RWPE1 (cell line): ENCODE results near the gene UNC5C.
A peak's percentile ranks its signal among the peaks of the same experiment; 100 is the strongest.

ENCODE experiments used
- CTCF ChIA-PET: fragments of 350-600 bp; sonication (Branson Sonifier 250); formaldehyde crosslinking; extraction: SDS; loops from one replicate; lab custom pipeline; 2021; lab: Yijun Ruan, JAX
- POLR2A ChIA-PET: fragments of 400-600 bp; formaldehyde crosslinking; extraction: SDS; loops from one replicate; lab custom pipeline; 2020; ENCODE audit warnings: antibody characterized with exemption; ENCODE audit not compliant: low non-redundant PET; lab: Yijun Ruan, JAX
- DNase-seq: peaks from one replicate; pipeline ENCODE4 v3.0.0; 2012; ENCODE audit warnings: low spot score
- H3K27ac ChIP-seq: fragments of 450-650 bp; 2 replicates; pipeline ENCODE4 v1.5.1; 2017
- TF ChIP-seq, protein P1 (sequence below): fragments of 450-650 bp; conservative IDR thresholded peaks from 2 replicates; pipeline ENCODE4 v1.5.1; 2017; ENCODE audit warnings: low read depth, mild to moderate bottlenecking

The UNC5C gene

DNA sequence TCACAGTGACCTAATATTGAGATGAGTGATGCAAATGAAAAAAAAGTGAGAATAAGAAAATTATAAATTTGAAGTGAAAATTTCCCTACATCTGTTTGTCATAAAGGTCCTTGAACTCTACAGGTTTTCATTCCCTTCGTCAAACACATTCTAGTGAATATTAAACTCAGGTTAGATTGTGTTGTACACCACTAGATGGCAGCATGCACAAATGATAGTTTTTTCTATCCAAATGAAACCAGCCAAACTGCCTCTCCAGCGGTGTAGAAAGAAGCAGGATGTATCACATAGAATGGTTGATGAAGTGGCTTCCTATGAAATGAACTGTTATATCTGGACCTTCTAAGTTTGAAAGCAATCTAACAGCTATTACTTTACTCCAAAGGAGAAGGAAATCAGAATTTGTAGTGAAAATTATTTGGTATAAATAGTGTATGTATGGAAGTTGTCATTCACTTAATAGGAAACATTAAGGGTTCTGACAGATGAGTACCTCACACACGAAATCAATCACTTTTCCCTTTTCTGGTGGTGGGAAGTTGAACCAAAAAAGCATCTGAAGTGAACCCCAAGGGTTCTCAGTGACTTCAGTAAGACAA, 382.7 kb downstream of the UNC5C start:
- ChIA-PET POLR2A (no interaction called here), CTCF (interaction anchor here (0.6 kb wide), 1 partner anchor 19 kb away, joined by 3 read pairs; no protein-coding TSS in a partner anchor)
- peak; percentile 48 for DNase-seq
- TF ChIP-seq, protein P1, sequence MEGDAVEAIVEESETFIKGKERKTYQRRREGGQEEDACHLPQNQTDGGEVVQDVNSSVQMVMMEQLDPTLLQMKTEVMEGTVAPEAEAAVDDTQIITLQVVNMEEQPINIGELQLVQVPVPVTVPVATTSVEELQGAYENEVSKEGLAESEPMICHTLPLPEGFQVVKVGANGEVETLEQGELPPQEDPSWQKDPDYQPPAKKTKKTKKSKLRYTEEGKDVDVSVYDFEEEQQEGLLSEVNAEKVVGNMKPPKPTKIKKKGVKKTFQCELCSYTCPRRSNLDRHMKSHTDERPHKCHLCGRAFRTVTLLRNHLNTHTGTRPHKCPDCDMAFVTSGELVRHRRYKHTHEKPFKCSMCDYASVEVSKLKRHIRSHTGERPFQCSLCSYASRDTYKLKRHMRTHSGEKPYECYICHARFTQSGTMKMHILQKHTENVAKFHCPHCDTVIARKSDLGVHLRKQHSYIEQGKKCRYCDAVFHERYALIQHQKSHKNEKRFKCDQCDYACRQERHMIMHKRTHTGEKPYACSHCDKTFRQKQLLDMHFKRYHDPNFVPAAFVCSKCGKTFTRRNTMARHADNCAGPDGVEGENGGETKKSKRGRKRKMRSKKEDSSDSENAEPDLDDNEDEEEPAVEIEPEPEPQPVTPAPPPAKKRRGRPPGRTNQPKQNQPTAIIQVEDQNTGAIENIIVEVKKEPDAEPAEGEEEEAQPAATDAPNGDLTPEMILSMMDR = peak; percentile 62
- no peak overlapping the region for H3K27ac ChIP-seq

DNA sequence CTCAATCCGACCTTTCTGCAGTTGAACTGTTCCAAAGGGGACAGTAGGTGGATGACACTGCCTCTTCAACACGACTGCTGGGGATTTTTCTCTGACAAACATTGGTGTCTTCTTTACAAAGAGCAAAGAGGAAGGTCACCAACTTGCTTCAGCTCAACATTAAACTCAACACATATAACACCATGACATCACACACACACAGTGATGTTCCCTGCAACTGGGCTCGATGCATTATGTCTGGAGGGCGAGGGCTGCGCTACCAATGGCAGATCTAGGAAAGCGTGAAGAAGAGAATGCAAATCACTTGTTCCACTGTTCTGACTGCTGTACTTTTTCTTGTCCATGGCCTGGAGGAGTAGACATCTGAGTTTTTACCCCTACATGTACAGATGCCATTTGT, 385.9 kb downstream of the UNC5C start:
- ChIA-PET POLR2A (no interaction called here), CTCF (interaction anchor here (0.6 kb wide), 1 partner anchor 313 kb away, joined by 3 read pairs; no protein-coding TSS in a partner anchor)
- H3K27ac ChIP-seq = no peak overlapping the region
- TF ChIP-seq, protein P1 = no peak
- no peak for DNase-seq

DNA sequence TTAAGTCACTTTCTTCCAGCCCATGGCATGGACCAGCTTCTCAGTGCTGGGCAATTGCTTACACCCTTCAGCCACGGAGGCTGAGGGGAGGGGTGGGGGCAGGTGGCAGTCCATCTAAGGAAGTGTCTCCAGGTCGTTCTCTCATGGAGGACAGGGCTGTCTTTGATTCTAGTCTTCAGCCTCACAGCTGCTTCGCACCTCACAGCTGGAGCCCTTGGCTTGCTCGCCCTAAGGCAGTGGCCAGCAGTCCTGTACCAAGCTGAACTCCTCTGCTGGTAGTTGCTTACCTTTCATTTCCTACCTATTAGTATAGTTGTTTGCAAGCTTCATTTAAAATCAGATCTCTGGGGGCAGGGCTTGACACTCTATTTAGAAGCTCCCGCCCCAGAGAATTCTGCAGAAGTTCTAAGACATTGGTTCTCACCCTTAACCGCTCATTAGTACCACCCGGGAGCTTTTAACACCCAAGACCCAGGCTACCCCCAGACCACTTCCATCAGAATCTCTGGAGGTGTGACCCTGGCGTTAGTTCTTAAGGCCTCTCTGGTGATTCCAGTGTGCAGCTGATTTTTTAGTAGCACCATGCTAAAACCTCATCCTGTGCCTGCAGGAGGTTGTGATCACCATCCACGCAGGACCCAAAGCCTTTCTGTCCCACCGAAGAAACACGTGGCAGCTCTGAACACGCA, 386.8 kb downstream of the UNC5C start:
- no peak for DNase-seq
- CTCF ChIA-PET = interaction anchor here (0.6 kb wide), 1 partner anchor 292 kb away, joined by 4 read pairs; no protein-coding TSS in a partner anchor
- TF ChIP-seq, protein P1 = no peak
- POLR2A ChIA-PET = no interaction called here
- no peak overlapping the region for H3K27ac ChIP-seq

DNA sequence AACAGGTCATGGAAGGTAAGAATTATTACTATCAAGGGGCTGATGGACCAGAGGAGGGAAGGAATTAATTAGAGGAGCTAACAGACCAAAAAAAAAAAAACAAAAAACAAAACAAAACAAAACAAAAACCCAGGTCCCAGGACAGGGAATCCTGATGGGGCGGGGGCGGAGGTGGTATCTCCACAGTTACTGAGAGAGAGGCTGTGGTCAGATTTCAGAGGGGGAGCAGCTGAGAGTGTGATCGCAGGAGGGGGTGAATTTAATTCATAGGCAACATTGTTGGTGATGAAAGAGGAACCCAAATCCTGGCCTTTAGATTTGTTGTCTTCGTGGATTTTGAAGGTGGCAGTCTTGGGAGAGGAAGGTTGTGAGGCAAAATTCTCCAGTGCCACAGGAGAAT, 389.4 kb downstream of the UNC5C start:
- H3K27ac ChIP-seq = no peak overlapping the region

DNA sequence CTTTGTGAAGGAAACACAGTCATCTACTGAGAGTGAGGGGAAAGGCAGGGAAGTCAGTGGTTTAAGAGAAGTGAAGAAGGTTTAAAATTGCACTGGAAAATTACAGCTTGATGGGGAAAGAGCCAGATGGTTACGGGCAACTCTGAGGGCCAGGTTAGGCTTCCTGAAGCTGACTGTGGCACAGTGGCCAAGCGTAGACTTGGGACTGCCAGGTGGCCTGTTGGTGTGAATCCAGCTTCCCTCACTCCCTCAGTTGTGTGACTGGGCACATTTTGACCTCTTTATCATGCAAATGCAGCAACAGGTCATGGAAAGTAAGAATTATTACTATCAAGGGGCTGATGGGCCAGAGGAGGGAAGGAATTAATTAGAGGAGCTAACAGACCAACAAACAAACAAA, 390.1 kb downstream of the UNC5C start:
- DNase-seq = no peak
- ChIA-PET POLR2A (no interaction called here), CTCF (no interaction called here)
- TF ChIP-seq, protein P1 = no peak
- no peak overlapping the region for H3K27ac ChIP-seq

More for the DNA sequence above, 389.4 kb downstream of the UNC5C start:
- ChIA-PET CTCF (no interaction called here), POLR2A (no interaction called here)
- no peak for DNase-seq
- TF ChIP-seq, protein P1 = no peak

DNA sequence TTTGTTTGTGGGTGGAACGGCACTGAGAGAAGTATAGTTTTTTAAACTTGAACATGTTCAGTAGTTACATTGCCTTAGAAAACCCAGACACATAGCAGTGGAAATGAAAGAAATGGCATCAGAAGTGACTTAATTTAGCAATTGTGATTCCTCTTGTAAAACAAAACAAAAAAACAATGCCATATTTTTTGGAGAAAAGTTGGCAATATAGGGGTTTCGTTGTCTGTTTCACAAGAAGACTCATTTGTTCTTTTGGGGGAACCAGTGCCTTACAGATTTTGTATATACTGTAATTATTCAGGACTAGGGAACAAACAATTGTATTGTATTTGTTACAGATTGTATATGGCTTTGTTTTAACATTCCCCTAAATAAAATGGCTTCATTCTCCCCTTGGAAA, 390.7 kb downstream of the UNC5C start:
- DNase-seq = no peak
- ChIA-PET CTCF (no interaction called here), POLR2A (no interaction called here)
- H3K27ac ChIP-seq = no peak overlapping the region
- TF ChIP-seq, protein P1 = no peak
